Heart right ventricle (tissue), 16 donors: ENCODE measurements around the gene SCT. TPM values are rescaled to one million over a fixed set of nuclear protein-coding genes. Genes with fewer than 3 reads are reported as not detected.

Source experiments
- ATAC-seq, 8 donors: fragments of 200-7000 bp; cut with Tn5 transposase; one replicate each; pipeline ENCODE4 v1.9.1; 2020; ENCODE audit warnings: mild to moderate bottlenecking in 8 of 8, moderate library complexity in 8 of 8, moderate number of reproducible peaks in 1 of 8
- DNase-seq, 2 donors: peaks; one replicate each; pipeline ENCODE4 v3.0.0-alpha.2; 2020
- H3K27ac ChIP-seq, 10 donors: fragments of 200-600 bp; sonication (generic) in 2 of 10; one replicate each; pipeline versions ENCODE4 v1.5.0 to v1.8.0; 2020 to 2022; ENCODE audit warnings: mild to moderate bottlenecking in 3 of 10
- H3K27me3 ChIP-seq, 7 donors: fragments of 200-600 bp; one replicate each; pipeline ENCODE4 v1.8.0; 2021 to 2022; ENCODE audit warnings: mild to moderate bottlenecking in 2 of 7
- H3K36me3 ChIP-seq, 9 donors: fragments of 200-600 bp; sonication (generic) in 1 of 9; one replicate each; pipeline versions ENCODE4 v1.5.0 to v1.8.0; 2020 to 2022; ENCODE audit warnings: mild to moderate bottlenecking in 2 of 9
- H3K4me1 ChIP-seq, 9 donors: fragments of 200-600 bp; sonication (generic) in 1 of 9; one replicate each; pipeline versions ENCODE4 v1.5.0 to v1.8.0; 2020 to 2022; ENCODE audit warnings: mild to moderate bottlenecking in 4 of 9
- H3K4me3 ChIP-seq, 10 donors: fragments of 200-600 bp; sonication (generic) in 2 of 10; one replicate each; pipeline versions ENCODE4 v1.5.0 to v1.8.0; 2020 to 2022; ENCODE audit warnings: mild to moderate bottlenecking in 7 of 10, moderate library complexity in 2 of 10
- H3K9me3 ChIP-seq, 11 donors: fragments of 200-600 bp in 10 of 11; sonication (generic) in 2 of 11; one replicate each; pipeline versions ENCODE4 v1.5.0 to v1.8.0; 2013 to 2022; ENCODE audit warnings: mild to moderate bottlenecking in 2 of 11, control low read depth in 1 of 11, moderate library complexity in 1 of 11
- WGBS, 2 donors: extraction: QIAGEN DNeasy Blood & Tissue Kit; methylation state at CpG; one replicate each; pipeline ENCODE4 v1.1.7; 2013; ENCODE audit warnings: inconsistent platforms in 1 of 2; 5-methylcytosine and 5-hydroxymethylcytosine counted together
- intact Hi-C, 10 donors: fragments of 100-400 bp; cut with DNase I; formaldehyde crosslinking; loops; one replicate each; pipeline versions ENCODE4 v1.11.1 to v1.14.2; 2022
- polyA plus RNA-seq, 2 donors: library from polyadenylated mRNA; stranded (reverse); fragments of 200-250 nt; gene quantifications; one replicate each; pipeline ENCODE4 v1.2.3, GENCODE V29; 2013
- total RNA-seq, 10 donors: library from RNA; stranded (reverse); fragmentation: NEBNext Ultra II Directional in 3 of 10; extraction: Animal tissue kit (Norgen Biotek cat#: 25700) in 3 of 10; gene quantifications; one replicate each; pipeline versions ENCODE4 v1.2.1 to v1.2.4, GENCODE V29; 2021 to 2023
- TF ChIP-seq, protein P1 (sequence below), 9 donors: fragments of 200-600 bp; sonication (generic) in 2 of 9; IDR thresholded peaks; one replicate each; pipeline versions ENCODE4 v1.5.0 to v1.8.0; 2021 to 2022; ENCODE audit warnings: antibody characterized with exemption in 9 of 9, mild to moderate bottlenecking in 5 of 9, moderate library complexity in 1 of 9
- donor health status: Arrhythmogenic right ventricular cardiomyopathy.
- donor health status: ischemic (EF 13 %, LVEDD 7.1; RV severe dilation, severe dysfunction).
- donor health status: healthy with polysubstance abuse.
- donor health status: DM: no; HTN: yes; CAD: no.
- donor health status: DM: no; HTN: no; CAD: no.
- donor health status: ischemic (EF 25% LVEDD 6.9; RV normal size, moderate dysfunction).
- donor health status: ischemic (EF 25% LVEDD 5.7; RV mildly dilated, moderate dysfunction).
- donor health status: healthy.
- donor health status: DM: yes; HTN: yes; CAD: no.
- donor health status: Ischemic cardiomyopathy.
- donor health status: ischemic (EF 35%, LVEDD 5.7; RV mildly dilated, moderate dysfunction).
- donor health status: nonischemic (EF 11% LVEDD 7.7; RV severe dilation, severe dysfunction).
- donor health status: DM: yes; HTN: yes; CAD: no.
- donor health status: PGD.
- donor health status: ischemic (EF 29% LVEDD 5.4; RV normal size, mild dysfunction).
- donor health status: nonischemic (EF 23%, LVEDD 6.1; RV moderate dilation, normal function).

SCT gene
- total and polyA plus RNA-seq, 12 donors: 0.64 to 2.0 (median 1.00) TPM; not detected in 8

- H3K4me1 ChIP-seq: peaks cover 0 to 17% (median 0%) of the 10 kb centered on the region in 9 donors
- H3K36me3 ChIP-seq: peaks cover 3 to 100% (median 63%) of the 10 kb centered on the region in 9 donors
- WGBS, 2 donors: 96% methylated on average over 22 of the region's 22 CpGs
- H3K27me3 ChIP-seq: no peaks in the 10 kb centered on the region
- DNase-seq (no peak), ATAC-seq (peak in 1 of 8 donors; percentile 5)
- no peak overlapping the region for H3K4me3 ChIP-seq
- H3K9me3 ChIP-seq: no peaks in the 10 kb centered on the region
- H3K27ac ChIP-seq: no peak overlapping the region
- intact Hi-C loops: no loop called here
- TF ChIP-seq, protein P1, sequence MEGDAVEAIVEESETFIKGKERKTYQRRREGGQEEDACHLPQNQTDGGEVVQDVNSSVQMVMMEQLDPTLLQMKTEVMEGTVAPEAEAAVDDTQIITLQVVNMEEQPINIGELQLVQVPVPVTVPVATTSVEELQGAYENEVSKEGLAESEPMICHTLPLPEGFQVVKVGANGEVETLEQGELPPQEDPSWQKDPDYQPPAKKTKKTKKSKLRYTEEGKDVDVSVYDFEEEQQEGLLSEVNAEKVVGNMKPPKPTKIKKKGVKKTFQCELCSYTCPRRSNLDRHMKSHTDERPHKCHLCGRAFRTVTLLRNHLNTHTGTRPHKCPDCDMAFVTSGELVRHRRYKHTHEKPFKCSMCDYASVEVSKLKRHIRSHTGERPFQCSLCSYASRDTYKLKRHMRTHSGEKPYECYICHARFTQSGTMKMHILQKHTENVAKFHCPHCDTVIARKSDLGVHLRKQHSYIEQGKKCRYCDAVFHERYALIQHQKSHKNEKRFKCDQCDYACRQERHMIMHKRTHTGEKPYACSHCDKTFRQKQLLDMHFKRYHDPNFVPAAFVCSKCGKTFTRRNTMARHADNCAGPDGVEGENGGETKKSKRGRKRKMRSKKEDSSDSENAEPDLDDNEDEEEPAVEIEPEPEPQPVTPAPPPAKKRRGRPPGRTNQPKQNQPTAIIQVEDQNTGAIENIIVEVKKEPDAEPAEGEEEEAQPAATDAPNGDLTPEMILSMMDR (IDR thresholded peaks at IDR 0.05): no peak
These were observed 34.5 kb downstream of the SCT start for GRCh38 chr11:592501-592900.

GRCh38 chr11:590997-591396, 36.0 kb downstream of the SCT start:
- Histone ChIP-seq H3K27me3 (no peaks in the 10 kb centered on the region), H3K4me3 (no peak overlapping the region), H3K9me3 (no peaks in the 10 kb centered on the region), H3K27ac (no peak overlapping the region), H3K36me3 (peaks cover 3 to 100% (median 60%) of the 10 kb centered on the region in 9 donors), H3K4me1 (peaks cover 0 to 20% (median 0%) of the 10 kb centered on the region in 9 donors)
- no peak for ATAC-seq
- no peak for DNase-seq
- WGBS, 2 donors: 70 to 81% methylated on average over 11 of the region's 11 CpGs
- intact Hi-C loops: no loop called here
- TF ChIP-seq, protein P1 (IDR thresholded peaks at IDR 0.05): no peak

DNA sequence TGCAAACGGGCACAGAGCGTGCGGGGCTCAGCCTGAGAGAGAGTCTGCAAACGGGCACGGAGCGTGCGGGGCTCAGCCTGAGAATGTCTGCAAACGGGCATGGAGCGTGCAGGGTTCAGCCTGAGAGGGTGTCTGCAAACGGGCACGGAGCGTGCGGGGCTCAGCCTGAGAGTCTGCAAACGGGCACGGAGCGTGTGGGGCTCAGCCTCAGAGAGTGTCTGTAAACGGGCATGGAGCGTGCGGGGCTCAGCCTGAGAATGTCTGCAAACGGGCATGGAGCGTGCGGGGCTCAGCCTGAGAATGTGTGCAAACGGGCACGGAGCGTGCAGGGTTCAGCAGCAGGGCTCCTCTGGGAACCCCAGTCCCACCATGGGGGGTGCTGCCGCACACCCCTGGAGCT, 37.2 kb downstream of the SCT start:
- TF ChIP-seq, protein P1 (IDR thresholded peaks at IDR 0.05): no peak
- Histone ChIP-seq H3K4me3 (no peak overlapping the region), H3K27ac (no peak overlapping the region), H3K9me3 (no peaks in the 10 kb centered on the region), H3K27me3 (no peaks in the 10 kb centered on the region), H3K4me1 (peaks cover 0 to 20% (median 0%) of the 10 kb centered on the region in 9 donors), H3K36me3 (peaks cover 3 to 96% (median 55%) of the 10 kb centered on the region in 9 donors)
- no peak for ATAC-seq
- intact Hi-C loops: no loop called here
- WGBS, 2 donors: 95 to 96% methylated on average over 26 of the region's 26 CpGs
- DNase-seq: no peak

DNA sequence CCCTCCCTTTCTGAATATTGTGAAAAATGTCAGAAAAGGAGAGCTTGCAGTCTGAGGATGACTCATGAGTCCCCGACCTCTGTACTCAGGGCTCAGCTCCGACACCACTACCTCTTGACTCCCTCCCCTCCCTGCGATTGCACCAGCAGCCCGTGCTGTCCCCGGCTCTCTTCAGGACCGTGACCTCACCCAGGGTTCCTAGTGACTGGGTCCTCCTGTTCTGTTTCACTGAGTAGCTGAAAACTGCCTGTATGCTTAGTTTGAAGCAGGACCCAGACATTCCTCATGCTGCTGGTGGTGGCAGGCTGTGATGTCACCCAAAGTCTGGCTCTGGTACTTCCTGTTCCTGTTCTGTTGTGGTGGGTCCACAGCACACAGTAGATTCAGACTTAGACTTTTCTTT, 39.0 kb downstream of the SCT start:
- intact Hi-C loops: no loop called here
- no peaks in the 10 kb centered on the region for H3K27me3 ChIP-seq
- no peak for DNase-seq
- peaks cover 3 to 96% (median 55%) of the 10 kb centered on the region in 9 donors for H3K36me3 ChIP-seq
- 76 to 84% methylated on average over 6 of the region's 6 CpGs for WGBS, 2 donors
- peak in 2 of 8 donors; percentile 21 to 82 for ATAC-seq
- H3K9me3 ChIP-seq: no peaks in the 10 kb centered on the region
- peak overlapping the region in 1 of 10 donors; percentile 14 for H3K4me3 ChIP-seq
- TF ChIP-seq, protein P1 (IDR thresholded peaks at IDR 0.05): no peak
- H3K27ac ChIP-seq: peak overlapping the region in 1 of 10 donors; percentile 84
- peaks cover 0 to 20% (median 0%) of the 10 kb centered on the region in 9 donors for H3K4me1 ChIP-seq
